OCI-LY7 (cell line): ENCODE measurements around the gene WWOX.

Experiments used
- EZH2phosphoT487 ChIP-seq: fragments of 200-600 bp; sonication (generic); IDR thresholded peaks from 2 replicates; pipeline ENCODE4 v1.6.1; 2018; ENCODE audit warnings: low read depth, borderline replicate concordance, mild to moderate bottlenecking, mixed run types, antibody characterized with exemption, low read length, moderate library complexity, mixed read lengths
- TF ChIP-seq, protein P1 (sequence below): fragments of 200-600 bp; sonication (generic); conservative IDR thresholded peaks from 2 replicates; pipeline ENCODE4 v1.5.1; 2014; ENCODE audit warnings: mild to moderate bottlenecking, antibody characterized with exemption, low read length, moderate library complexity, mixed read lengths

DNA sequence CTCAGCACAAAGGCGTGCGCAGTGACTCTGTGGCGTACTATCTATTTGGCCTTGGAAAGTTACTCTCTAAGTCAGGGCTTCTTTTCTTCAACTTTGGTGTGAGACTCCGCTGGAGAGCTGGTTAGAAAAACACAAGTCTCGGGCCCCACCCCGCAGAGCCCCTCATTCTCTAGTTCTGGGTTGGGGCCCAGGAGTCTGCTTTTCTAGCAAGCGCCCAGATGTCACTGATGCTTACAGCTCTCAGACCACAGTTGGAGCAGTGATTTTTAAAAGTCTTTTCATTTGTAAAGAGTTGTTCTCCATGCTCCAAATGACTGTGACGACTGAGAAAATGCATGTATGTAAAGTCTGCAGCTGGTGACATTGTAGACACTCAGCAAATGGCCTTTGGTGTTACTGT, 582.3 kb downstream of the WWOX start:
- TF ChIP-seq, protein P1, sequence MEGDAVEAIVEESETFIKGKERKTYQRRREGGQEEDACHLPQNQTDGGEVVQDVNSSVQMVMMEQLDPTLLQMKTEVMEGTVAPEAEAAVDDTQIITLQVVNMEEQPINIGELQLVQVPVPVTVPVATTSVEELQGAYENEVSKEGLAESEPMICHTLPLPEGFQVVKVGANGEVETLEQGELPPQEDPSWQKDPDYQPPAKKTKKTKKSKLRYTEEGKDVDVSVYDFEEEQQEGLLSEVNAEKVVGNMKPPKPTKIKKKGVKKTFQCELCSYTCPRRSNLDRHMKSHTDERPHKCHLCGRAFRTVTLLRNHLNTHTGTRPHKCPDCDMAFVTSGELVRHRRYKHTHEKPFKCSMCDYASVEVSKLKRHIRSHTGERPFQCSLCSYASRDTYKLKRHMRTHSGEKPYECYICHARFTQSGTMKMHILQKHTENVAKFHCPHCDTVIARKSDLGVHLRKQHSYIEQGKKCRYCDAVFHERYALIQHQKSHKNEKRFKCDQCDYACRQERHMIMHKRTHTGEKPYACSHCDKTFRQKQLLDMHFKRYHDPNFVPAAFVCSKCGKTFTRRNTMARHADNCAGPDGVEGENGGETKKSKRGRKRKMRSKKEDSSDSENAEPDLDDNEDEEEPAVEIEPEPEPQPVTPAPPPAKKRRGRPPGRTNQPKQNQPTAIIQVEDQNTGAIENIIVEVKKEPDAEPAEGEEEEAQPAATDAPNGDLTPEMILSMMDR = no peak
- TF ChIP-seq EZH2phosphoT487 = no peak
